ENCODE data around the gene PKD1L1.

PKD1L1 gene

DNA sequence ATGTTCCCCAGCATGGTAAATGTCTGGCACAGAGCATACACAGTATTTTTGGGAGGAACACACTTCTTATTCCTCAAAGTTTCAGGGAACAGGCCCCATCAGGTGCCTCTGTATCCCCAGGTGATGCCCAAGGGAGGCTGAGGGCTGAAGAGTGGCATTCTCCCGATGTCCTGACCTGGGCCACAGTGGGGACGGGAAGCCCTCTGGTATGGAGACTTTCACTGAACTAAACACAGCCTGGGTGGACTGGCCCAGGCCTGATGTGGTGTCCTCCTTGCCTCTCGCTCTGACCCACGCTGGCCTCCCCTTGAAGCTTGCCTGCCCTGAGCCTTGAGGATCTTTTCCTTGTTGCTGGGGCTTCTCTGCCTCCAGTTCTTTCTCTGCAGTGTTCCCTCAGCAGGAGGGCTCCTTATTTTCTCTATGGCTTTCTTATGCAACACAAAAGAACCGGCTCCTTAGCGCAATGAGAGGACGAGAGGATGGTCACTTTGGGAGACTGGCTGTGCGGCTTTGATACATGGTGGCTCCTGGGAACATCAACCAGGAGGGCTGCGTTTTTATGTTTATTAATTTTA, 208.9 kb downstream of the PKD1L1 start:
- no peak for DNase-seq (ENCODE audit: low read depth, low spot score)

DNA sequence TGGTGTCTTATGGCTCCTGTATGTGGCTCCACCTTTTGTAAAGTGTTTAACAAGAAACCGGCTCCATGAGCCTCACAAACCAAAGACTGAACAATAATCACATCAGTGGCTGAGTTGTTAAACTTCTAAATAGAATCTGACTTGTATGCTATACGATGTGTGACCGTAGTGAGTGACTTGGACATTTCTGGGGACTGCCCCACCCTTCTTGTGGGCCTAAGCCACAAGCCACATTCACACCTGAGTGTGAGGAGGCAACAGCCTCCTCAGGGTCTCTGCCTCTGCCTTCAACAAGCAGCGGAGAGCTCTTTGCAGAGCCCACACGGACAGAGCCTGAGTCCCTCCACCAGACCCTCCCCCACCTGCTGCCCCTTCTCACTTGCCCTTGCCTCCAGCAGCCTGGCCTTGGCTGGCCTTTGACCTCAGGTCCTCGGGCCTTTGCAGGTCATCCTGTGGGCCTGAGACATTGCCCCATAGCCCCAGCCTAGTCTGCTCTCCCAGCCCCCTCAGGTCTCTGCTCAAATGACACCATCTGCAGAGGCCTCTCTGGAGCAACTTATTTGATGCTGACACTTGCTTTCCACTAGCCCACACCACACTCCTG, 209.6 kb downstream of the PKD1L1 start:
- no peak for DNase-seq (ENCODE audit: low read depth, low spot score)

DNA sequence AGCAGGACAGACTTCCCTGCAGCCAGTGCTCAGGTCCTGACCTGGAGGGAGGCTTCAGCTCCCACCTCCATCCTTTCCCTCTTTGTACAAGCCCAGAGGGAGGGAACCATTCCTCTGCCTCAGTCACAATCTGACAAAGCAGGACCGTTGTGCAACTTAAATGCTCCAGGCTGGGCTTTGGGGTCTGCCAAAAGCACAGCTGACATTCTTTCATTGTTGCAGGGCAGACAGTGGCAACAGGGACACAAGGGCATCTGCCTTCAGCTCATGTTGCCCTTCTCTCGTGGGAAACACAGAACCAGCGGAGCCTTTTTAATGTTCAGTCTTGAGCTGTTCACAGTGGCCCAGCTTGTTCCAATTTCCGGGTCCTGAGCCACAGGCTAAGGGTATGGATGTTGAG, 210.7 kb downstream of the PKD1L1 start:
- no peak for DNase-seq (ENCODE audit: low read depth, low spot score)

DNA sequence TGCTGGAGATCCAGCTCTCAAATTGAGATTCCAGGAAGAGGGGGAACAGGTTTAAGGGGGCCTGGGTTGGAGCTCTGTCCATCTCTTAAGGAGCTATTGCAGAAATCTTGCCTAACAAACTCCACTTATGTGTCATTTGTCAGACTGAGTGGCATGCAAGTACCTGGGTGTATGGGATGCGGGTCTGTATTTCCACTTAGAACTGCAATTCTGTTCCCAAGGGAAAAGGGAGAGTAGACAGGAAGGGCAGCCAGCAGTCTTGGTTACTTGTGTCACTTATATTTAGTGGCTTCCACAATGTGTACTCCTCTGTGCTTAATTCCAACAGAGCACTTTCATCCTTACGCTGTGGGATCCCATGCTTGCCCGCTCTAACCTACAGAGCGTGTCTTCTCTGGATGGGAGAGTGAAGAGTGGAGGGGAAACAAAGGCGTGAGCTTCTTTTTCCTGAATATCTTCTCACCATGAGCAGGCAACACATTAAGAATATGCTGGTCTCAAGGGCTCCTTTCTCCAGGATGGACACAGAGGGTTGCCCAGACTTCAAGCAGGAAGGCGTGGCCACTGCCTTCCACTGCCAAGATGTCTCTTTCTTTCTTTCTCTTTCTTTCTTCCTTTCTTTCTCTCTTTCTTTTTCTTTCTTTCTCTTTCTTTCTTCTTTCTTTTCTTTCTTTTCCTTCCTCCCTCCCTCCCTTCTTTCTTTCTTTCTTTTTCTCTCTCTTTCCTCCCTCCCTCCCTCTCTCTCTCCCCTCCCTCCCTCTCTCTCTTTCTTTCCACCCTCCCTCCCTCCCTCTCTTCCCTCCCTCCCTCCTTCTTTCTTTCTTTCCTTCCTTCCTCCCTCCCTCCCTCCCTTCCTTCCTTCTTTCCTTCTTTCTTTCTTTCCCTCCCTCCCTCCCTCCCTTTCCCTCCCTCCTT, 212.6 kb downstream of the PKD1L1 start:
- DNase-seq (ENCODE audit: low read depth, low spot score): no peak

DNA sequence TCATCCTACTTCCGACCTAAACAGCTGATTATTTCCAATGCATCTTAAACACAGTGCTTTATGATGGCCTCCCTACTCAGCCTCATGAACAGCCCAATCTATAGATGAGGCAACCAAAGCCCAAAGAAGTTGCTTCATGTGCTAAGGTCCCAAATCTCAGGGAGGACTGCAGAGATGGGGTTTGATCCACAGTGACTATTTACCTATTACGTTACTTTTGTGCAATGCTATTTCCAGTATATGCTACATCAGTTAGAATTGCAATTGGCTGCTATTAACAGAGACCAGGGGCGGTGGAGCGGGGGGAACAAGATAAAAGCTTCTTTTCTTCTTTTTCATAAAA, 213.3 kb downstream of the PKD1L1 start:
- DNase-seq (ENCODE audit: low read depth, low spot score): no peak

DNA sequence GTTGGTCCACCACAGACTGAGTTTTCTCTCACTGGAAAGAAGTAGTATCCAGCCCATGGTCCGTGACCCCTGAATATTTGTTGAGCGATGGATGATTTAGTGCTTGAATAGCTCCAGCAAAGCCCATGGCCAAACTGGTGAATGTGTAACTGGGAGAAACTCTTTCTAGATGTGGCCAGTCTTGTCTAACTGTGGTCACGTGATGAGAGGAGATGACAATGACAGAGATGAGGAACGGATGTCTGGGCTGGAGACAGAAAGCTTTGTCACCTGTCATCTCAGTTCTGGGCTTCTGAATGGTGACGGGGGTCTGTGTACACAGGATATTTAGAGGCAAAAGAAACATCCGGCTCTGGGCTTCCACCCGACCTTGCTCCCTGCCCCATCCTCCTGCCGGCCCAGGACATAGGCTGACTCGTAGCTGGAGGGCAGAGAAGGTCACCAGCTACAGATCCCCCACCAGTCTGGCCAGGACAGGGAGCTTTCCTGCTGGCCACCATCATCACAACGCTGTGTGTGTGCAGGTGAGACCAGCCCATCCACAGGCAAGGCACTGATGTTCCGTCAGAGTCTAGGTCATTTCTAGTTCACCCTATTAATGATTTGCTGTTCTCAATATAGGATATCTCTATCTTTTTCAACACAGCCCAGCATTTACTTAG, 213.8 kb downstream of the PKD1L1 start:
- no peak for DNase-seq (ENCODE audit: low read depth, low spot score)

DNA sequence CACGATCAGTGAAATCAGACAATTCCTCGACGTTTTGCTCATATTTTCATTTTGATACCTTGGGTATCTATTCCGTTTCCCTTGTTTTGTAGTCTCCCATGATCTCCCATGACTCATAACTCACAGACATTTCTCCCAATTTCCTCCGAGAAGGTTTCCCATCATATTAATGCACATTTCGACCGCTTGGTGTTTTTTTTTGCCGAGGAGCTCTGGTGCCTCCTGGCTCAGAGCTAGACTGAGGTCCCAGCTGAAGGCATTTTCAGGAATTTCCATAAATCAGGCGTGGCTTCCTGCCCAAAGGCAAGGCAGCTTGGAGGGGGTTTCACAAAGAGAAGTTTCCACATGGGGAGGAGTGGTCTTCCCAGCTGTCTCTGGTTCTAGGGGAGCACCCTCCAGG, 218.1 kb downstream of the PKD1L1 start:
- DNase-seq (ENCODE audit: low read depth, low spot score): no peak

DNA sequence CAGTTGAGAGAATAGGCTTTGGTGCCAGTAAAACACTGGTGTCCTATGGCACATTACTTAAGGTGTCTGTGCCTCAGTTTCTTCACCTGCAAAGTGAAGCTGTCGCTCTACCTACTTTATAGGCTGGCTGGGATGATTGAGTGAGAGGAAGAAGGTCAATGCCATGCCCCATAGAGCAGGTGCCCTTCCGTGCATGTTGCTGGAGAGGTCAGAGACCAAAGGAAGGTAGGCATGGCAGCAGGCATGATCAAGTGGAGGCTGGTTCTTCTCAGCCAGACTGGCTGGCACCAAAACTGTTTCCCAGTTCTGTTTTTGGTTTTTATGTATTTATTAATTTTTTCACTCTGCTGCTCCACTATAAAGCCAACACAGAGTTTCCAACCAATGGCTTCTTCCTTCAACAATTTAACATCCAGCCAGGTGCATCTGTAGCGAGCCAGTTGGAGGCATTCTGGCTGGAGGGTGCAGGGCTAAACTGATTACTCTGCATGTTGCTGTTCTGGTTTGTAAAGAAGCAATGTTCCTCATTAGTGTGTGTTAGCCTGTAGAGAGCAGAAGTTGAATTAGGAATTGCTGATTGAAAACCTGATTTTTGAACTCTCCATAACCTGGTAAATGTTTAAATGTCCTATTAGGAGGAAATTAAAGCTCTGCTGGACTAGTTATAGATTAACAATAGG, 222.1 kb downstream of the PKD1L1 start:
- DNase-seq (ENCODE audit: low read depth, low spot score): no peak

DNA sequence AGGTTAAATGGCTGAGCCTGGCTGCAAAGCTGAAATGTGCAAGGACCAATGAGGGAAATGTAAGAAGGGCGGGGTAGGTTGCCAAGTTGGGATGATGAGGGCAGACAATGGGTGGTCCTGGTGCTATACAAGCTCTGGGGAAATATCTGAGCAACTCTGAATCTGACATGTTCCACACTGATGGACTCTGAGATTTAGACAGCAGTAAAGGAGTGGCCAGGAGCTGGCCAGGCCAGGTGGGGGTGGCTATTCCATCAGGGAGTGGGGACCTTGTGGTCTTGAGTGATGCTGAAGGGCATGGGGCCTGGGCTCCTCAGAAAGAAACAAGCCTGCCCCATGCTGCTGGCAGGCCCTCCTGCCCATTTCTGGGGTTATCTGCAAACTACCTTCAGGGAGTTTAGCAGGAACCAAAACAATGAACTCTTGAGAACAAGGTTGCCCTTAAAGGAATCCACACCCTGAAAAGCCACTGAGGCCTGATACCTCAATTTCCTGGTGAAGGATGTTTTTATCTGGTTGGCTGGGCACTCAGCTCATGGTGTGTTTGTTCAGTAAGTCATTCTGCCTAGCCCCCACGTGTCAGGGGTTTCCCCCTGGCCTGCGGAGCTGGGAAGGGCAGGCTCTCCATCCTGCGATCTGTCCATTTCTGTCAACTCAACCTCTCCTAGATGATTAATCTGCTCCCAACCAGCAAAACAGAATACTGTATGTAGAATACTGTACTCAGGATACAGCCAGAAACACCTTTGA, 223.1 kb downstream of the PKD1L1 start:
- DNase-seq (ENCODE audit: low read depth, low spot score): no peak

All from brain pericyte (primary cell).